ENCODE results near the gene MIS12. TPM values are rescaled to one million over a fixed set of nuclear protein-coding genes. Genes with fewer than 3 reads are reported as not detected.

Gene MIS12
- total and polyA plus RNA-seq, 2 of the 4 experiments (the other 2 are of a cell fraction): 7.5 to 11.7 TPM

DNA sequence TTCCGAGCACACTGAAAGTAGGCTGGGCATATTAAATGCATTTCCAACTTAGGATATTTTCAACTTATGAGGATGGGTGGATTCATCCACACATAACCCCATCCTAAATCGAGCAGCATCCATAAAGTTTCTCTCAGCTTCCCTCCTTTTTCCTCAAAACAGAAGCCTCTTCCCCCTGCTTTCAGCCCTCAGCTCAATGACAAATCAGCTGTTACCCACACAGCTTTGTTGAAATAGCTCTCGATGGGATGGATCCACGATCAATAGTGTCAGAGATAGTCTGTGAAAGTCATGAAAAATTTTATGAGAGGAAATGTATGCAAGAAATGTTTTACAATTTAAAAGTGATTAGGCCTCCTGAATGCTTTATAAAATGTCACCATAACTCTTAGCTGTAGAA is 20.1 kb upstream of the MIS12 start:
- WGBS, 2 experiments (ENCODE audit: extremely low coverage in 2 of 2, insufficient read length in 1 of 2): no CpG with 5 or more reads among the region's 4 CpGs
- peaks cover 13 to 61% of the 10 kb centered on the region in 2 experiments; a peak in 3 of 4 replicates for H3K79me1 ChIP-seq (ENCODE audit: low read depth in 1 of 2, low read length in 2 of 2)
- H2BK15ac ChIP-seq (ENCODE audit: low read depth, low read length): no peak overlapping the region
- H3K23ac ChIP-seq (ENCODE audit: low read depth, low read length): no peak overlapping the region
- peaks cover 8% of the 10 kb centered on the region for H3K36me3 ChIP-seq (ENCODE audit: control insufficient read depth, insufficient read depth, low read length)
- BruUV-seq (replicated peaks): no TSS peak
- no peak overlapping the region for H4K91ac ChIP-seq (ENCODE audit: insufficient read depth, low read depth, low read length)
- DNase-seq (no peak), ATAC-seq (ENCODE audit: low read depth) (no peak)
- no peak overlapping the region for H3K4me2 ChIP-seq (ENCODE audit: low read depth, low read length)
- in situ Hi-C loops (cut with MboI; ENCODE audit: low sequenced_read_pairs): no loop called here
- H3K9ac ChIP-seq (ENCODE audit: low read depth, low read length): no peak overlapping the region
- no peak overlapping the region for H3K4ac ChIP-seq (ENCODE audit: low read depth, low read length)
- no peak overlapping the region for H2AK9ac ChIP-seq (replicated peaks; ENCODE audit: low read depth, low read length, poor library complexity)
- H3K27ac ChIP-seq (ENCODE audit: insufficient read depth, low read length): no peak overlapping the region
- H4K20me1 ChIP-seq (ENCODE audit: insufficient read depth, low read length): peaks cover 21% of the 10 kb centered on the region
- no peaks in the 10 kb centered on the region for H3K9me3 ChIP-seq (ENCODE audit: control insufficient read depth, insufficient read depth, low read length)
- intact Hi-C loops (cut with micrococcal nuclease): no loop called here
- H2AK5ac ChIP-seq (ENCODE audit: low read depth, low read length): no peak overlapping the region
- dilution Hi-C loops (cut with HindIII; ENCODE audit: low sequenced_read_pairs, unreplicated experiment): no loop called here
- no peak overlapping the region for H3K56ac ChIP-seq (ENCODE audit: extremely low read depth, insufficient read depth, low read length)
- no peaks in the 10 kb centered on the region for H3K4me1 ChIP-seq (ENCODE audit: control insufficient read depth, insufficient read depth, low read length)
- no peak overlapping the region for H2BK5ac ChIP-seq (ENCODE audit: low read depth, low read length, poor library complexity, severe bottlenecking)
- no peaks in the 10 kb centered on the region for H3K27me3 ChIP-seq (ENCODE audit: control insufficient read depth, insufficient read depth, low read length)
- H4K5ac ChIP-seq (ENCODE audit: low read depth, low read length): no peak overlapping the region
- no peak overlapping the region for H2BK20ac ChIP-seq (ENCODE audit: low read depth, low read length)
- H2AFZ ChIP-seq (replicated peaks; ENCODE audit: low read length, poor library complexity): no peak overlapping the region
- H3K18ac ChIP-seq (ENCODE audit: low read depth, low read length): no peak overlapping the region
- H3K9me1 ChIP-seq (ENCODE audit: insufficient read depth, low read length): peaks cover 5% of the 10 kb centered on the region; the same call in 1 of the 2 replicates
- no peak overlapping the region for H3K4me3 ChIP-seq (ENCODE audit: insufficient read depth, low read depth, low read length)
- no peak overlapping the region for H3K14ac ChIP-seq (replicated peaks; ENCODE audit: low read depth, low read length)
- ChIA-PET POLR2A (ENCODE audit: unreplicated experiment) (no interaction called here), CTCF (interaction anchor here (0.6 kb wide), 1 partner anchor 27 kb away, joined by 3 read pairs; the partner anchor contains the start of gene C1QBP)
- TF ChIP-seq, protein P1, sequence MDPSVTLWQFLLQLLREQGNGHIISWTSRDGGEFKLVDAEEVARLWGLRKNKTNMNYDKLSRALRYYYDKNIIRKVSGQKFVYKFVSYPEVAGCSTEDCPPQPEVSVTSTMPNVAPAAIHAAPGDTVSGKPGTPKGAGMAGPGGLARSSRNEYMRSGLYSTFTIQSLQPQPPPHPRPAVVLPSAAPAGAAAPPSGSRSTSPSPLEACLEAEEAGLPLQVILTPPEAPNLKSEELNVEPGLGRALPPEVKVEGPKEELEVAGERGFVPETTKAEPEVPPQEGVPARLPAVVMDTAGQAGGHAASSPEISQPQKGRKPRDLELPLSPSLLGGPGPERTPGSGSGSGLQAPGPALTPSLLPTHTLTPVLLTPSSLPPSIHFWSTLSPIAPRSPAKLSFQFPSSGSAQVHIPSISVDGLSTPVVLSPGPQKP (IDR thresholded peaks at IDR 0.05; ENCODE audit: borderline replicate concordance, low read depth, low read length): no peak
- TF ChIP-seq RCOR1 (IDR thresholded peaks at IDR 0.05; ENCODE audit: insufficient replicate concordance, low read length) (no peak), CHD1 (IDR thresholded peaks at IDR 0.05; ENCODE audit: low read depth, low read length) (no peak), USF2 (IDR thresholded peaks at IDR 0.05; ENCODE audit: low read depth, low read length) (no peak), MXI1 (IDR thresholded peaks at IDR 0.05; ENCODE audit: borderline replicate concordance, low read depth, low read length) (no peak), BHLHE40 (IDR thresholded peaks at IDR 0.05; ENCODE audit: low read depth, low read length) (no peak), NFE2L2 (IDR thresholded peaks at IDR 0.05; ENCODE audit: low read depth, low read length) (no peak), CEBPB (IDR thresholded peaks at IDR 0.05; ENCODE audit: low read depth, low read length) (no peak), SMC3 (IDR thresholded peaks at IDR 0.05; ENCODE audit: low read depth, low read length) (no peak)
- TF ChIP-seq, protein P2, sequence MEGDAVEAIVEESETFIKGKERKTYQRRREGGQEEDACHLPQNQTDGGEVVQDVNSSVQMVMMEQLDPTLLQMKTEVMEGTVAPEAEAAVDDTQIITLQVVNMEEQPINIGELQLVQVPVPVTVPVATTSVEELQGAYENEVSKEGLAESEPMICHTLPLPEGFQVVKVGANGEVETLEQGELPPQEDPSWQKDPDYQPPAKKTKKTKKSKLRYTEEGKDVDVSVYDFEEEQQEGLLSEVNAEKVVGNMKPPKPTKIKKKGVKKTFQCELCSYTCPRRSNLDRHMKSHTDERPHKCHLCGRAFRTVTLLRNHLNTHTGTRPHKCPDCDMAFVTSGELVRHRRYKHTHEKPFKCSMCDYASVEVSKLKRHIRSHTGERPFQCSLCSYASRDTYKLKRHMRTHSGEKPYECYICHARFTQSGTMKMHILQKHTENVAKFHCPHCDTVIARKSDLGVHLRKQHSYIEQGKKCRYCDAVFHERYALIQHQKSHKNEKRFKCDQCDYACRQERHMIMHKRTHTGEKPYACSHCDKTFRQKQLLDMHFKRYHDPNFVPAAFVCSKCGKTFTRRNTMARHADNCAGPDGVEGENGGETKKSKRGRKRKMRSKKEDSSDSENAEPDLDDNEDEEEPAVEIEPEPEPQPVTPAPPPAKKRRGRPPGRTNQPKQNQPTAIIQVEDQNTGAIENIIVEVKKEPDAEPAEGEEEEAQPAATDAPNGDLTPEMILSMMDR (conservative IDR thresholded peaks at IDR 0.05; ENCODE audit: low read depth, low read length): no peak
- peak overlapping the region in 1 of 2 experiments; percentile 30; a peak in 1 of 4 replicates for H4K8ac ChIP-seq (ENCODE audit: low read depth in 2 of 2, low read length in 2 of 2)
- no peak overlapping the region for H2BK120ac ChIP-seq (ENCODE audit: low read depth, low read length)

Data from IMR-90 (cell line).